K562 (cell line): Measurements from ENCODE around the gene ENDOU. TPM values are rescaled to one million over a fixed set of nuclear protein-coding genes. Genes with fewer than 3 reads are reported as not detected.

Experiments used
- CHD1 ChIP-seq: fragments of 200-600 bp; sonication (generic); IDR thresholded peaks from one replicate; pipeline ENCODE4 v1.6.1; 2012; ENCODE audit warnings: mild to moderate bottlenecking, moderate library complexity, low read length, inconsistent platforms
- CXXC5 ChIP-seq: fragments of 250-450 bp; sonication (Bioruptor Pico); IDR thresholded peaks from 2 replicates; pipeline ENCODE4 v1.8.0; 2022; ENCODE audit warnings: inconsistent platforms, mild to moderate bottlenecking, moderate library complexity
- DPF2 ChIP-seq: fragments of 450-650 bp; IDR thresholded peaks from 2 replicates; pipeline ENCODE4 v1.6.1; 2016
- ETV6 ChIP-seq, 3 experiments: fragments of 150-350 bp in 1 of 3; sonication (generic) in 1 of 3; formaldehyde crosslinking in 1 of 3; IDR thresholded peaks; 2 replicates each; pipeline versions ENCODE4 v1.6.1 to v1.8.0; 2014 to 2022; ENCODE audit warnings: borderline replicate concordance in 2 of 3, low read depth in 2 of 3, antibody characterized with exemption in 1 of 3, low read length in 1 of 3, mild to moderate bottlenecking in 1 of 3, missing genetic modification reagents in 1 of 3
- FOXP1 ChIP-seq: sonication (generic); formaldehyde crosslinking; IDR thresholded peaks from 2 replicates; pipeline ENCODE4 v1.8.0; 2022; ENCODE audit warnings: mild to moderate bottlenecking, missing genetic modification reagents
- GATAD2B ChIP-seq: fragments of 450-650 bp; IDR thresholded peaks from 2 replicates; pipeline ENCODE4 v1.6.1; 2017; ENCODE audit warnings: mild to moderate bottlenecking, borderline replicate concordance
- HDAC2 ChIP-seq: fragments of 450-650 bp; IDR thresholded peaks from 2 replicates; pipeline ENCODE4 v1.6.1; 2016; ENCODE audit warnings: mild to moderate bottlenecking
- KLF13 ChIP-seq: fragments of 450-650 bp; IDR thresholded peaks from 2 replicates; pipeline ENCODE4 v1.6.1; 2016; ENCODE audit warnings: missing genetic modification characterization, low read depth, mild to moderate bottlenecking, missing compliant biosample characterization, moderate library complexity, borderline replicate concordance
- PCBP1 ChIP-seq: fragments of 200-400 bp; formaldehyde crosslinking; IDR thresholded peaks from 2 replicates; pipeline ENCODE4 v1.6.1; 2018; ENCODE audit warnings: mild to moderate bottlenecking, low read depth, low read length; ENCODE audit not compliant: poor library complexity, severe bottlenecking
- PHF20 ChIP-seq: fragments of 450-650 bp; IDR thresholded peaks from 2 replicates; pipeline ENCODE4 v1.6.1; 2018; ENCODE audit not compliant: partially characterized antibody
- SMAD2 ChIP-seq: fragments of 150-350 bp; IDR thresholded peaks from 2 replicates; pipeline ENCODE4 v1.6.1; 2014; ENCODE audit warnings: low read depth, mild to moderate bottlenecking, low read length
- YY1 ChIP-seq, 3 experiments: IDR thresholded peaks; 2 replicates each; pipeline ENCODE4 v1.6.1; 2011; ENCODE audit warnings: low read length in 2 of 3, mild to moderate bottlenecking in 2 of 3, moderate library complexity in 2 of 3, borderline replicate concordance in 1 of 3, control low read depth in 1 of 3, low read depth in 1 of 3; ENCODE audit not compliant: insufficient read depth in 3 of 3, insufficient replicate concordance in 2 of 3, control insufficient read depth in 1 of 3, insufficient read length in 1 of 3; ENCODE audit errors: extremely low read depth in 1 of 3
- ZKSCAN1 ChIP-seq: fragments of 150-350 bp; IDR thresholded peaks from 2 replicates; pipeline ENCODE4 v1.6.1; 2016; ENCODE audit warnings: low read depth, low read length
- ZNF282 ChIP-seq: sonication (generic); formaldehyde crosslinking; IDR thresholded peaks from 2 replicates; pipeline ENCODE4 v1.8.1; 2023; ENCODE audit warnings: missing genetic modification reagents
- polyA plus RNA-seq, 8 experiments: library from polyadenylated mRNA; depleted of rRNA in 4 of 8; stranded (reverse) in 5 of 8; unstranded in 3 of 8; fragments of >200 nt; fragmentation: Nextera tagmentation in 2 of 8; fragmentation: Illumina TruSeq in 1 of 8; extraction: Ambion mirVana in 2 of 8; extraction: Trizol in 1 of 8; gene quantifications; 2 replicates each; pipeline versions ENCODE4 v1.2.1 to v1.2.3, GENCODE V29; 2011 to 2014; ENCODE audit warnings: inconsistent platforms in 1 of 8, missing spikeins in 1 of 8
- total RNA-seq, 7 experiments: library from RNA; depleted of rRNA in 6 of 7; stranded (reverse); fragments of >200 nt in 6 of 7; fragmentation: Illumina TruSeq in 2 of 7; extraction: Trizol in 2 of 7; gene quantifications; 2 replicates each; pipeline versions ENCODE4 v1.2.1 to v1.2.3, GENCODE V29; 2011 to 2021; ENCODE audit warnings: low replicate concordance in 1 of 7
- TF ChIP-seq, protein P1 (sequence below): sonication (generic); formaldehyde crosslinking; IDR thresholded peaks from 2 replicates; pipeline ENCODE4 v1.8.0; 2022; ENCODE audit warnings: mild to moderate bottlenecking, missing genetic modification reagents
- TF ChIP-seq, protein P2 (sequence below): sonication (generic); formaldehyde crosslinking; IDR thresholded peaks from 2 replicates; pipeline ENCODE4 v1.8.0; 2022; ENCODE audit warnings: missing genetic modification reagents, mild to moderate bottlenecking, moderate library complexity, borderline replicate concordance
- TF ChIP-seq, protein P3 (sequence below): sonication (generic); formaldehyde crosslinking; IDR thresholded peaks from 2 replicates; pipeline ENCODE4 v1.9.0; 2022; ENCODE audit warnings: mild to moderate bottlenecking, missing genetic modification reagents
- TF ChIP-seq, protein P4 (sequence below): fragments of 450-650 bp; IDR thresholded peaks from 2 replicates; pipeline ENCODE4 v1.6.1; 2016; ENCODE audit warnings: borderline replicate concordance

Gene ENDOU
- total and polyA plus RNA-seq, 9 of the 15 experiments (the other 6 are each of a cell fraction or from before 2014, with no cell fraction given) = 0.03 TPM; not detected in 8

DNA sequence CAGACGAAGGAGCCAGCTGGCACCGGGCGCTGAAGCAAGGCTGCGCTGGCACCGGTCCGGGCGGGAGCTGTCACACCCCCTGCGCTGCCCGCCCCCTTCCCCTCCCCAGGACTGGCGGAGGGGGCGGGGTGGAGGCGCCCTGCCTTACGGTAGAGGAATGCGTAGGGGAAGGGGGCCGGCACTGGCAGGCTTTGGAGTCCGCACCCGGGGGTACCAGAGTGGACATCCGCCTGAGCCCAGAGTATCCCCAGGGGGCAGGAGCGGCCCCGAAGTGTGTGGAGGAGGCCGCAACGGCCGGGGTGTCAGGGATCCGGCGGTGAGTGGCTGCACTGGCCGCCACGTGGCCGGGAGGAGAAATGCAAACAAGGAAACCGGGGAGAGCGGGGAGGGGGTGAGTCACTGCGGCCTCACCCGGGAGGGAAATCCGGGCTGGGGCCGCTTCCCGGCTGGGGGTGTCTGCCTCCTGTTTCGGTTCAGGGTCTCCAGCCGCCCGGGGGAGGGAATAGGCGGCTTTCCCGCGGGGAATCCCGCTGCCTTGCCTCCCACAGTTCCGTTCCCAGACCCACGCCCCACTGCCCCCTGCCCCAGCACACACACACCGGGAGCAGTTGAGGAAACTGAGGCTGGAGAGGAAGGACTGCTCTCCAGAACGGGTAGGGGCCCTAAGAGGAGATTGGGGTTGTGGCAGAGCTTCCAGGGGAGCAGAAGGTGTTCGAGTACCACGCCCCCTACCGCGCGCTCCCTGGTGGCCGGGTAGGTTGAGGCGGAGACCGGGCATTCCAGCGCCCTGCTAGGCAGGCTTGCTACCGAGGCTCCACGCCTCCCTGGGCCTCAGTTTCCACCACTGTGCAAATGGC, 33.8 kb upstream of the ENDOU start, which contains the start of gene RAPGEF3 (continued):
- TF ChIP-seq, protein P1, sequence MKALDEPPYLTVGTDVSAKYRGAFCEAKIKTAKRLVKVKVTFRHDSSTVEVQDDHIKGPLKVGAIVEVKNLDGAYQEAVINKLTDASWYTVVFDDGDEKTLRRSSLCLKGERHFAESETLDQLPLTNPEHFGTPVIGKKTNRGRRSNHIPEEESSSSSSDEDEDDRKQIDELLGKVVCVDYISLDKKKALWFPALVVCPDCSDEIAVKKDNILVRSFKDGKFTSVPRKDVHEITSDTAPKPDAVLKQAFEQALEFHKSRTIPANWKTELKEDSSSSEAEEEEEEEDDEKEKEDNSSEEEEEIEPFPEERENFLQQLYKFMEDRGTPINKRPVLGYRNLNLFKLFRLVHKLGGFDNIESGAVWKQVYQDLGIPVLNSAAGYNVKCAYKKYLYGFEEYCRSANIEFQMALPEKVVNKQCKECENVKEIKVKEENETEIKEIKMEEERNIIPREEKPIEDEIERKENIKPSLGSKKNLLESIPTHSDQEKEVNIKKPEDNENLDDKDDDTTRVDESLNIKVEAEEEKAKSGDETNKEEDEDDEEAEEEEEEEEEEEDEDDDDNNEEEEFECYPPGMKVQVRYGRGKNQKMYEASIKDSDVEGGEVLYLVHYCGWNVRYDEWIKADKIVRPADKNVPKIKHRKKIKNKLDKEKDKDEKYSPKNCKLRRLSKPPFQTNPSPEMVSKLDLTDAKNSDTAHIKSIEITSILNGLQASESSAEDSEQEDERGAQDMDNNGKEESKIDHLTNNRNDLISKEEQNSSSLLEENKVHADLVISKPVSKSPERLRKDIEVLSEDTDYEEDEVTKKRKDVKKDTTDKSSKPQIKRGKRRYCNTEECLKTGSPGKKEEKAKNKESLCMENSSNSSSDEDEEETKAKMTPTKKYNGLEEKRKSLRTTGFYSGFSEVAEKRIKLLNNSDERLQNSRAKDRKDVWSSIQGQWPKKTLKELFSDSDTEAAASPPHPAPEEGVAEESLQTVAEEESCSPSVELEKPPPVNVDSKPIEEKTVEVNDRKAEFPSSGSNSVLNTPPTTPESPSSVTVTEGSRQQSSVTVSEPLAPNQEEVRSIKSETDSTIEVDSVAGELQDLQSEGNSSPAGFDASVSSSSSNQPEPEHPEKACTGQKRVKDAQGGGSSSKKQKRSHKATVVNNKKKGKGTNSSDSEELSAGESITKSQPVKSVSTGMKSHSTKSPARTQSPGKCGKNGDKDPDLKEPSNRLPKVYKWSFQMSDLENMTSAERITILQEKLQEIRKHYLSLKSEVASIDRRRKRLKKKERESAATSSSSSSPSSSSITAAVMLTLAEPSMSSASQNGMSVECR (CRISPR knock-in tag) = peak; percentile 86
- TF ChIP-seq GATAD2B (no peak; the same call in 1 of the 2 replicates), PCBP1 (peak; percentile 68), HDAC2 (peak; percentile 45; the same call in 1 of the 2 replicates), ZNF282 (CRISPR knock-in tag) (no peak), FOXP1 (CRISPR knock-in tag) (0 out of 2 replicates have a peak, but pooled peaks have one; percentile 41), CXXC5 (peak; percentile 52; the same call in 1 of the 2 replicates), CHD1 (peak; percentile 43), ETV6 (IDR thresholded peaks at IDR 0.05; ENCODE audit: borderline replicate concordance in 1 of 2, low read depth in 2 of 2, low read length in 1 of 2) (no peak), ETV6 (CRISPR knock-in tag; IDR thresholded peaks at IDR 0.05; ENCODE audit: borderline replicate concordance) (no peak), ZKSCAN1 (peak; percentile 46; the same call in 1 of the 2 replicates), KLF13 (peak; percentile 96), YY1 (IDR thresholded peaks at IDR 0.05; ENCODE audit: borderline replicate concordance in 1 of 3, control insufficient read depth in 1 of 3, extremely low read depth in 1 of 3, insufficient read depth in 3 of 3, insufficient read length in 1 of 3, insufficient replicate concordance in 2 of 3, low read depth in 1 of 3, low read length in 2 of 3) (peak in 1 of 3 experiments; percentile 10), DPF2 (0 out of 2 replicates have a peak, but pooled peaks have one; percentile 75), SMAD2 (no peak), PHF20 (peak; percentile 16)
- TF ChIP-seq, protein P2, sequence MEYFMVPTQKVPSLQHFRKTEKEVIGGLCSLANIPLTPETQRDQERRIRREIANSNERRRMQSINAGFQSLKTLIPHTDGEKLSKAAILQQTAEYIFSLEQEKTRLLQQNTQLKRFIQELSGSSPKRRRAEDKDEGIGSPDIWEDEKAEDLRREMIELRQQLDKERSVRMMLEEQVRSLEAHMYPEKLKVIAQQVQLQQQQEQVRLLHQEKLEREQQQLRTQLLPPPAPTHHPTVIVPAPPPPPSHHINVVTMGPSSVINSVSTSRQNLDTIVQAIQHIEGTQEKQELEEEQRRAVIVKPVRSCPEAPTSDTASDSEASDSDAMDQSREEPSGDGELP (CRISPR knock-in tag) = peak; percentile 62; the same call in 1 of the 2 replicates
- TF ChIP-seq, protein P3, sequence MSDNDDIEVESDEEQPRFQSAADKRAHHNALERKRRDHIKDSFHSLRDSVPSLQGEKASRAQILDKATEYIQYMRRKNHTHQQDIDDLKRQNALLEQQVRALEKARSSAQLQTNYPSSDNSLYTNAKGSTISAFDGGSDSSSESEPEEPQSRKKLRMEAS (CRISPR knock-in tag) = peak; percentile 96
- TF ChIP-seq, protein P4, sequence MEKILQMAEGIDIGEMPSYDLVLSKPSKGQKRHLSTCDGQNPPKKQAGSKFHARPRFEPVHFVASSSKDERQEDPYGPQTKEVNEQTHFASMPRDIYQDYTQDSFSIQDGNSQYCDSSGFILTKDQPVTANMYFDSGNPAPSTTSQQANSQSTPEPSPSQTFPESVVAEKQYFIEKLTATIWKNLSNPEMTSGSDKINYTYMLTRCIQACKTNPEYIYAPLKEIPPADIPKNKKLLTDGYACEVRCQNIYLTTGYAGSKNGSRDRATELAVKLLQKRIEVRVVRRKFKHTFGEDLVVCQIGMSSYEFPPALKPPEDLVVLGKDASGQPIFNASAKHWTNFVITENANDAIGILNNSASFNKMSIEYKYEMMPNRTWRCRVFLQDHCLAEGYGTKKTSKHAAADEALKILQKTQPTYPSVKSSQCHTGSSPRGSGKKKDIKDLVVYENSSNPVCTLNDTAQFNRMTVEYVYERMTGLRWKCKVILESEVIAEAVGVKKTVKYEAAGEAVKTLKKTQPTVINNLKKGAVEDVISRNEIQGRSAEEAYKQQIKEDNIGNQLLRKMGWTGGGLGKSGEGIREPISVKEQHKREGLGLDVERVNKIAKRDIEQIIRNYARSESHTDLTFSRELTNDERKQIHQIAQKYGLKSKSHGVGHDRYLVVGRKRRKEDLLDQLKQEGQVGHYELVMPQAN = peak; percentile 90
